GM18517 (cell line): Measurements from ENCODE around the gene KCNG1.
"Not testable (repeated sequence)": the region's sequence is repeated elsewhere in the genome, so short reads cannot be mapped to it uniquely, and the experiment has no call there.

Experiments
- ATAC-seq: cut with Tn5 transposase; IDR thresholded peaks from one replicate; pipeline ENCODE4 v1.9.1; 2021; ENCODE audit warnings: mild to moderate bottlenecking, moderate library complexity; ENCODE audit not compliant: unreplicated experiment

Gene KCNG1

DNA sequence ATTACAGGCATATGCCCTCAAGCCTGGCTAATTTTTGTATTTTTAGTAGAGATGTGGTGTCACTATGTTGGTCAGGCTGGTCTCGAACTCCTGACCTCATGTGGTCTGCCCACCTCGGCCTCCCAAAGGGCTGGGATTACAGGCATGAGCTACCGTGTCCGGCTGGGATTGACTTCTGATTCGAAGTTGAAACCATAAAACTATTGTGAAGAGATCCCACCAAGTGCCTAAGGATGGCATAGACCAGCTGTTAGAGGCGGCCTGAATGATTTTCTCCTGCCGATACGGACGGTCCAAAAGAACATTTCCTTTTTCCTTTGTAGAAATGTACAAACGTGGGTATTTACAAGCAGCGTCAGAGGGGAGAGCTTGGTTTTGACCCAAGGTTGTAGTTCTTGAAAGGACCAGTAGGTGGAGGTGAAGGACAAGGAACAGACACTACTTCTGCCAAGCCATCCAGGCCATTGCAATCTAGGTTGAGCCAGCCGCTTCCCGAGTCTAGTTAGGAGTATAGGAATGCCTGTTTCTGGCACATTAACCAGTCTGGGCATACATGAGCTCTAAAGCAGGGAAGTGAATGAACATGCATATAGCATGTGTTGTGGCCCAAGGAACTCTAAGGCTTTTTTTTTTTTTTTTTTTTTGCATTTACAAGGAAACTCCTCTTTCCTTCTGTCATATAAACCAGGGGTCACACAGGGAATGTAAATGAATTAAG lies 35.3 kb downstream of the KCNG1 start:
- ATAC-seq, result peak; percentile 69

DNA sequence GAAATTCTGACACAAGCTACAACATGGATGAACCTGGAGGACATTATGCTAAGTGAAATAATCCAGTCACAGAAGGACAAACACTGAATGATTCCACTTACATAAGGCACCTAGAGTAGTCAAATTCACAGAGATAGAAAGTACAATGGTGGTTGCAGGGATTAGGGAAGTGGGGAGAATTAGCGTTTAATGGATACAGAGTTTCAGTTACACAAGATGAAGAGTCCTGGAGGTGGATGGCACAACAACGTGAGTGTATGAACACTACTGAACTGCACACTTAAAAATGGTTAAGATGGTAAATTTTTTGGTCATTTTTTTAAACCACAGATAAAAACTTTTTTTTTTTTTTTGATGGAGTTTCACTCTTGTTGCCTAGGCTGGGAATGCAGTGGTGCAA lies 39.6 kb downstream of the KCNG1 start:
- no peak for ATAC-seq

DNA sequence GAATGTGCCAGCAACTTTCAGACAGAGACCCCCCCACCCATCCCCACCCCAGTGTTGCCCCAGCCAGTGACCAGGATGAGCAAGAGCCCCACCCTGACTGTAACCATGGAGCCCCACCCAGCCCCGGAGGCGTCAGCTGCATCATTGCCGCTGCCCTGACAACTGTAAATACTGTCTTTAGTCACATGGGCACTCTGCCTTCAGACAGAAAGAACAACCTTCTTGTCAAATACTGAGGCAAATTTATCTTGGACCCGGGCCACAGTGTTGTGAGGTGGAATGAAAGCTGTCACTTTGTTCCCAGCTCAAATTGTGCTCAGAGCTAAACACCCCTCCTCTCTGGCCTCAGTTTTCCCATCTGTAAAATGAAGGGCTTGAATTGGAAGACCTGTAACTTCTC lies 40.5 kb downstream of the KCNG1 start:
- ATAC-seq, result no peak

DNA sequence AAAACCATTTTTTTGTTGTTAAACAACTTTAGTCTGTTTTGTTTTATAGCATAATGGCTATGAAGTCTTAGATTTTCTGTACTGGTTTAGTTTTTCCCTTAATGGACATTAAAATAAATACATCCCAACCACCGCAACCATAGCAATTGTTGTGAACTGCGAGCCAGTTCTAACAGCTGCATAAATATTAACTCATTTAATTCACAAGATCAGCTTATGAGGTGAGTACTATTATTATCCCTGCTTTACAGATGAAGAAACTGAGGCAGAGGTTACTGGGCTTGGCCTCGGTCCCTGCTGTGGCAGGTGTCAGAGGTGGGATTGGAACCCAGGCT lies 41.2 kb downstream of the KCNG1 start:
- ATAC-seq, result no peak

DNA sequence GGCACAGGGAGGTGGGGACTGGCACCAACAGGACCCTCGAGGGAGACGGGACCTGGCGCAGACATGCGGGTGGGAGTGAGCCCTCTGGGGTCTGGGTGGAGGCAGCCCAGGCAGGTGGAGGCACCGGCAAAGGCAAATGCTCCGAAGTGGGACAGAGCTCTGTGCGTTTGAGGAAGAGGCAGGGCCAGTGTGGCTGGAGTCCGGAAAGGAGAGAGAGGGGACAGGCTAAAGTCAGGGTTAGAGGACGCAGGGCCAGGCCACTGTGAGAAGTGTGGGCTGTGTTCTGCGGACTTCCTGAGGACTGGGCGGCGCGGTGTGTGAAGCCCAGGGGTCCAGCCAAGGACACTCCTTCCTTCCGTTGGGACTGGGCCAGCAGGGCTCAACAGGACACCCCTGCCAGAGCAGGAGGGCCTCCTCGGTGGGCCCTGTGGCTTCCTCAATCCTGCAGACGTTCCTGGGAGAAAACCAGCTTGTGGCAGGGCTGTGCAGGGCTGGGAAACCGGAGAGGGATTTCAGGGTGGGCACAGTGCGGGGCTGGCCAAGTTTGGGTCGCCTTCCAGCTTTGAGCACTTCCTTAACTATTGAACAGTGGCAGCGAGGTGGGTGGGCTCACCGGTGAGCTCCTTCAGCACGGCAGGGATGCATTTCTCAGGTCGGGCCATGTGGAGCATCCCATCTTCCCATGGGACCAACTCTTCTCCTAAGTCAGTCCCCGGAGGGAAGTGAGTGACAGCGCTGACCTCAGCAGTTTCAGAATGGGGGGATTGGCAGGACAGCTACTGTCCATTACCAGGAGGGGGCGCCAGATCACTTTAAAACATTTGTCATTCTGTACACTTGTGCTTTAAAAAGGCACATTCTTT lies 41.8 kb downstream of the KCNG1 start:
- no peak for ATAC-seq

DNA sequence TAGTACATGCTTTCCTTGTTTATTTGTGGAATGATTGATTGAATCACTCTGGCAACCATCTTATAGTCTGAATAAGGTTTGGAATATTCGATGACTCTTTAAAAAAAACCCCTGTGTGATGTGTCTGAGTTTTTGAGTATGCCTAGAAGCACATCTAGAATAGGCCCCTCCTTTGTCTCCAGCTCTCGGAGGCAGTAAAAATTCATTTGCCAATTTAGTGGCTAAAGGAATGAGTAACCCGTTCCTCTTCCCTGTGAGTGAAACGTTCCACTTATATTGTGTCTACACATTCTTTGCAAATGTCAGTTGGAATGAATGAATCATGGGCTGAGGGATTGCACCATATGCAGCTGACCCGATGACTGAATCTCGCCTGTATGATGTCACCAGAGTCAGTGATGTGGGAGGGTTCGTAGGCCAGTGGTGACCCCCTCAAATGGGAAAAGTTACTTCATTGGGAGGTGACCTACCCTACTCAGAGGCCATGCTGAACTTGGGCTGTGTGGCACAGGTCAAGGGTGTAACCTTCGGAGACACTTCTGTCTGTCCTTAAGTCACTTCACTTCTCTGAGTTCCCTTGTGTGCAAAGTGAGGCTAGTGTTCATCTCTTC lies 42.7 kb downstream of the KCNG1 start:
- ATAC-seq, result no peak

DNA sequence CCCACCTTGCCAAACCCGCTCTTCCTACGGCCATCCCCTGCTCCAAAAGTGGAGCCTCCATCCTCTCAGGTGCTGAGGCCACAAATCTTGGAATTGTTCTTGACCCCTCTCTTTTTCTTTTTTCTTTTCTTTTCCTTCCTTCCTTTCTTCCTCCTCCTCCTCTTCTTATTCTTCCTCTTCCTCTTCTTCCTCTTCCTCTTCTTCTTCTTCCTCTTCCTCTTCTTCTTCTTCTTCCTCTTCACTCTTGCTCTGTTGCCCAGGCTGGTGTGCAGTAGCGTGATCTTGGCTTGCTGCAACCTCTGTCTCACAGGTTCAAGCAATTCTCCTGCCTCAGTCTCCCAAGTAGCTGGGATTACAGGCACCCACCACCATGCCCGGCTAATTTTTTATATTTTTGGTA lies 44.4 kb downstream of the KCNG1 start:
- not testable (repeated sequence) for ATAC-seq

DNA sequence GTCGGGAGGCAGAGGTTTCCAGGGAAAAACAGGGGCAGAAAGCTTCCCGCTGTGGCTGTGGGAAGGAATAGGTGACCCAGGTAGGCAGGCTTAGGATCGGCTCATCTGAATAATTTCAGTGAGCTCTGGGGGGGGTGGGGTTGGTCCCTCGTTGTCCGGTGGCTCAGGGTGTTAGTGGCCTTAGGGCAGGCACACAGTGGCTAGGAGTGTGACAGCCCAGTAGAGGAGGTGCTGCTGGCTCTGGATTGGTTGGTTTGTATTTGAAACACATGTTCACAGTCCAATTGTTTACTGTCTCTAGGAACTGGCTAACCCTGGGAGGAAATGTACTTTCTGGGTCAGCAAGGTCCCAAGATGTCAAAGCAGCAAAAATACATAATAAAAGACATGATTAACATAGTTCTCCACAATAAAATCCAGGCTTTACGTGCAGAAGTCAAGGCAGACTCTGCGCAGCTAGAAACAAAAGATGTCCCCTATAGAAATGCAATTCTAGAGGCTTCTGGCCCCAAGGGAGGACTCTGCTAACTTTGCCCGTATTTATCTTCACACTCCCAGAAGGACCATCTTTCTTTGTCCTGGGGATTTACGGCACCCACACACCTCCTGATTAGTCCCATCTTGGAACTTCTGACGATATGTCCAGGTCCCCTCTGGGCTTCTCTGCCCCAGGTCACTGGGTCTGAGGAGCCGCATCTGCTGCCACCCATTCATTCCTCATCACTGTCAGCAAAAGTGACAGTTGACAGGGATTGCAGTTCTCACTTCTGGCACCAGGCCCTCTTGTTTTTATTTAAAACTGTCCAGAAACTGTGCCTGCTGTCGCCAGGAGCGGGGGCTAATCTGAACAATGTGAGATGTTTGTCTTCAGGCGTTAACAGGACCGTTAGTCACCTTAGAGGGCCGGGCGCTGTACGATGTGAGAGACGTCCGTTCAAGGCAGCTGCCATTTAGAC lies 45.6 kb downstream of the KCNG1 start:
- no peak for ATAC-seq

DNA sequence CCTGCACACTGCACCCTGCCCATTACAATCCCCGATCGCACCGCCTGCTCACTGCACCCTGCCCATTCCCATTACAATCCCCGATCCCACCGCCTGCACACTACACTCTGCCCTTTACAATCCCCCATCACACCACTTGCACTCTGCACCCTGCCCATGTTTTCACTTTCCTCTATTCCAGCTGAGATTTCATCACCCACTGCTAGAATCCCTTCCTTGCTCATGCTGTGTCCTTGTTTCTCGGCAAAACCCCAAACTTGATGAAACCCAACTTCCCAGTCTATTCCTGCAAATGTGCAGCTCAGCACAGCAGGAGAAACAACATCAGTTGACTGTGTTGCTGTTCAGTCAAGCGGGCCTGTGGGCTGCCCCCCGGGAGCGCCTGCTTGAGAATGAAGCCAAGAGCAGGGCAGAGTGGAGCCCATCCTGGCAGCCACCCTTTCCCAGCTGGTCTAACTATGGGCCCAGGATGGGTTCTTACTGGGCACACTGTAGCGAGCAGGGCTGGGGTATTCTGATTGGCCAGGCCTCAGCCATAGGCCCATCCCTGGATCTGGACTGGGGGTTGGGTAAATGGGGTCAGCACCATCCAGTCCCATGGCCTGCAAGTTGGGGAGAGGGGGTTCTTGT lies 47.1 kb downstream of the KCNG1 start:
- no peak for ATAC-seq

DNA sequence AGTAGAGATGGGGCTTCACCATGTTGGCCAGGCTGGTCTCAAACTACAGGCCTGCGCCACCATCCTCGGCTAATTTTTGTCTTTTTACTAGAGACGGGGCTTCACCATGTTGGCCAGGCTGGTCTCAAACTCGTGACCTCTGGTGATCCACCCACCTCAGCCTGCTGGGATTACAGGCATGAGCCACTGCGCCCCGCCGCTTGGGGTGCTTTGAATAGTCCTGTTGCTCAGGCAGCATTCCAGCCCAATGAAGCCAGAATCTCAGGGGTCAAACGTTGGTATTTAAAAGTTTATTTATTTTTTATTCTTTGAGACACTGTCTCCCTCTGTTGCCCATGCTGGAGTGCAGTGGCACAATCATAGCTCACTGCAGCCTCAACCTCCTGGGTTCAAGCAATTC lies 53.0 kb downstream of the KCNG1 start:
- no peak for ATAC-seq

DNA sequence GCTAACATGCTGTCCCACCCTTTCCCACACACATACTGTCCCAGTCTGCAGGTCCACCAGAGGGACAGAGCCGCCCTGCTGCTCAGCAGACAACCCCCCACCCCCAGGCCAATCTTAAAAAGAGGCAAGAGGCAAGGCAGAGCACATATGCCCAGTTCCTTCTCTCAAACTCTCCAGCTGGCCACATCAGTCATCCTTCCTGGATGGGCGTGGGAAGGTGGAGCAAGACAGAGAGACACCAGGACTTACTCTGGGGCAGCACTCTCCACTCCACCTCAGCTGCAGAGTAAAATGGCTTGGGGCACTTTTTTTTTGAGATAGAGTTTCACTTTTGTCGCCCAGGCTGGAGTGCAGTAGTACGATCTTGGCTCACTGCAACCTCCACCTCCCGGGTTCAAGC lies 53.5 kb downstream of the KCNG1 start:
- no peak for ATAC-seq

DNA sequence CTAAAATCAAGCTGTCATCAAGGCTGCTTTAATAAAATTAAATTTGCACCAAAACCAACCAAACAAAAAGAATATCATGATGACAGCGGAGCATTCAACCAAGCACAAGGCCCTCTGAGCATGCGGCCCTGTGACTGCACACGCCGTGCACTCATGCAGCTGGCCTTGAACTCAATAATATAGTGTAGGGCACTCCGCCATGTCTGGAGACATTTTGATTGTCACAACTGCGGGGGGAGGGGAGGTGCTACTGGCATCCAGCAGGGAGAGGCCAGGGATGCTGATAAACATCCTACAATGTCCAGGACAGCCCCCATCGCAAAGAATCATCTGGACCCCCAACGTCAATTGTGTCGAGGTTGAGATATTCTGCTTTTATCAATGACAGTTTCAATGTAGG lies 54.6 kb downstream of the KCNG1 start:
- ATAC-seq, result no peak

DNA sequence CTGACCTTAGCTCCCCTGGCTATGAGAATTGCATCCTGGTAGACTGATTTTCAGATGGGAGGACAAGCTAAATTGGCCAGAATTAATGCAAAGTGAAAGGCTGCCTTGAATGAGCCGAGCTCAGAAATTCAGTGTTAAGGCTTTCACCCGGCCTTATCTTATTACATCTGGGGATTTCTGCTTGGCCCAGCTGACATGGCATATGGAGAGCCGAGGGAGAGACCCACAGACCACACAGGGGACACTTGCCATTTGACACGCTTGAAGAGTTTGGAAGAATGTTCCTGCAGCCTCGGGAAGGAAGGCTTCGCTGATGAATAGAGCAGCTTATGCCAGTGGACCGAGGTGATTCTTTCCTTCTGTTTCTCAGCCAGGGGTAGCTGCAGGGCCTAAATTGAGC lies 55.3 kb downstream of the KCNG1 start:
- ATAC-seq, result no peak

DNA sequence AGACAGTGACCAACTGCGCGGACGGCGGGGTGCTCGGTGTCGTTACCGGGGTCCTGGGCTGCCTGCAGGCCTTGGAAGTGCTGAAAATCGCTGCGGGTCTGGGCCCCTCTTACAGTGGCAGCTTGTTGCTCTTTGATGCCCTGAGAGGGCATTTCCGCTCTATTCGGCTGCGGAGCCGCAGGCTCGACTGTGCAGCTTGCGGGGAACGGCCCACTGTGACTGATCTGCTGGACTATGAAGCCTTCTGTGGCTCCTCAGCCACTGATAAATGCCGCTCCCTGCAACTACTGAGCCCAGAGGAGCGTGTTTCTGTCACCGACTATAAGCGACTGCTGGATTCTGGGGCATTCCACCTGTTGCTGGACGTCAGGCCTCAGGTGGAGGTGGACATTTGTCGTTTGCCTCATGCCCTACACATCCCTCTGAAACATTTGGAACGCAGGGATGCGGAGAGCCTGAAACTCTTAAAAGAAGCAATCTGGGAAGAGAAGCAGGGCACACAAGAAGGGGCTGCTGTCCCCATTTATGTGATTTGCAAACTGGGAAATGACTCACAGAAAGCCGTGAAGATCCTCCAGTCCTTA lies 63.3 kb downstream of the KCNG1 start:
- ATAC-seq, result no peak

DNA sequence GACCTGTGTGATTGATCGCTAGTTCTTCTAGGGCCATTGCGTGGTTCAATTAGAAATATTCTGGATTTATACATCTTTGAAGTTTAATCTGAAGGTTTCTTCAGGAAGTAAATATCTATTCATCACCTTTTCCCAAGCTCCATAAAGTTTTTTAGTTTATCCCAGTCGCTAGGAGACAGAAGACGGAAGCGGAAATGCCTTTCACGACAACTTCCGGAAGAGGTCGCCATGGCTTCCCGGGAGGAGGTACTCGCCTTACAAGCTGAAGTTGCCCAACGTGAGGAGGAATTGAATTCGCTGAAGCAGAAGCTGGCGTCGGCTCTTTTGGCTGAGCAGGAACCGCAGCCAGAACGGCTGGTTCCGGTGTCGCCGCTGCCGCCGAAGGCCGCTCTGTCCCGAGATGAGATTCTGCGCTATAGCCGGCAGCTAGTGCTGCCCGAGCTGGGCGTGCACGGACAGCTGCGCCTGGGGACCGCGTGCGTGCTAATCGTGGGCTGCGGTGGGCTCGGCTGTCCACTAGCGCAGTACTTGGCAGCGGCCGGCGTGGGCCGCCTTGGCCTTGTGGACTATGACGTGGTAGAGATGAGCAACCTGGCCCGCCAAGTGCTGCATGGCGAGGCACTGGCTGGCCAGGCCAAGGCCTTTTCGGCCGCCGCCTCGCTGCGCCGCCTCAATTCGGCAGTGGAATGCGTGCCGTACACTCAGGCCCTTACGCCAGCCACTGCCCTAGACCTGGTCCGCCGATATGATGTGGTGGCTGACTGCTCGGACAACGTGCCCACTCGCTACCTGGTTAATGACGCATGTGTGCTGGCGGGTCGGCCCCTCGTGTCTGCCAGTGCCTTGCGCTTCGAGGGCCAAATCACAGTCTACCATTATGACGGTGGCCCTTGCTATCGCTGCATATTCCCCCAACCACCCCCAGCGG lies 64.0 kb downstream of the KCNG1 start, which contains the start of gene MOCS3:
Gene MOCS3, plus strand, starts transcription at position 204 of the 928 bp plus-strand sequence. Its CDS starts 25 bp downstream, at position 229.
- ATAC-seq, result peak; percentile 74

DNA sequence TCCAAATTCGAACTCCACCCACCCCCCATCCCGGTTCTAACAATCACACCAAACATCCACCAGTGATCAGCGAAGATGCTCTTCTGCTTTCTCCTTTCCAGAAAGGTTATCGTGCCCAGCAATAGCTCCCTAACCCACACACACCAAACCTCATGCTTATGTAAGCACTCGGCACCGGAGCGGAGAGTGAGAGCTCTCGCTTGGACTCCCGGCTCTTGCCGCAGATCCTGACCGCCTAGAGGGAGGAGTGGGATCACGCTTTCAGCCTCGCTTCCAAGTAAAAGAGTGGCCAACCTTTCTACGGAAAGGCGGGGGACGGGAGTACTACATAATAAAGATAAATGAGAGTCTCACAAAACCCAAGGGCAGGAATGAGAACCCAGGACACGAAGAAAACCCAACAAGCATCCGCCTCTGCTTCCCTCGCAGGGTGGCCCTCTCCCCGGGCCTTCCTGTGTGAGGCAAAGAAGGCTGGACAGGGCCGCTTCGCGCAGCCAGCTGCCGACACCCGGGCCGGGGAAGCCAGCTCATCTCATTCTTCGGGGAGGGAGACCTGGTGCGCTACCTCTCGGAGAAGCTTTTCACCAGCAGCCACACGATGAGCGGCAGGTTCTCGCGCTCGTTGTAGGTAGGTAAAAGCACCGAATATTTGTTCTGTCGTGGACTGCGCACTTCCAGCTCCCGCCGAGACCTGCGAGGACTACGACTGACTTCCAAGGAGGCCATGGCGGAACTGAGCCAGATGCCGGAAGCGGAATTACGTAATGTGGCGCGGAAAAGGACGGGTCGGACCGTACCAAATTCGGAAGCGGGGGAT lies 64.9 kb downstream of the KCNG1 start, which contains the start of gene DPM1:
Gene DPM1, minus strand, starts transcription at position 735 of the 817 bp plus-strand sequence. Its CDS starts 9 bp downstream, at position 726.
- peak; percentile 76 for ATAC-seq

DNA sequence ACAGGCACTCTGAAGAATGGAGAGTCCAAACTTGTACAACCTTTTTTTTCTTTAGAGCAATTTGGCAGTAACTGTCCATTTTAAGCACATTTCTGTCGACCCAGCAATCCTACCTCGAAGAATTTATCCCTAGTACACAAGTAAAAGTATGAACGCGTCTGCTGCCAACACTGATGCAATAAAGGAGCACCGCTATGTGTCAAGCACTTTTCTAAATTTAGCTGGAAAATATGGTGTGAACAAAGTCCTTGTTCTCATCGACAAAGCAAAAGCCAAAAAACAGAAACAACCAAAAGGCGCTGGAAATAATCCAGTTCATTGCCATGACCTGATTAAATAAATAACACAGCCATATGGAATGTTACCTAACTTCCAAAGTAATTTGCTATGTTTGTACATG lies 65.6 kb downstream of the KCNG1 start:
- ATAC-seq, result no peak

DNA sequence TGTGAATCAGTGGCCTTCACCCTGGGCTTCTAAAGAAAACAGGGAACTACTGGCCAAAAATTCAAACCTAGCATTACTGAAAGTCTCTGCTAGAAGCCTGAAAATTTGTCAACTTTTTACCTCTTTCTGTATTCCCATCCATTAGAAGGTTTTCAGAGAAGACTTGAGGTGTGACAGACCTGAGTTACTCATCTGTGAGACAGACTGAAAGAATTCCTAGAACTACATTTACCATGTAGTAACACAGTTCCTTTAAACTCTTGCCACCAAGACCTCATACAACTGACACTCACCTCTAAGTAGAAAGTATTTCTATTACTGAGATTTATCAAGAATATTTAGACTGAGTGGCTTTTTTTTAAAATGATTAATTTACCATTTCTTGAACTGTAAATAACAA lies 69.1 kb downstream of the KCNG1 start:
- ATAC-seq, result no peak
